D721Med (cell line): Measurements from ENCODE around the gene RBM18.

Experiments used
- DNase-seq: peaks from one replicate; pipeline ENCODE4 v3.0.0; 2011; ENCODE audit warnings: low spot score; ENCODE audit not compliant: insufficient read length
- FAIRE-seq: peaks from 2 replicates; lab custom pipeline; 2011; peaks lifted over from hg19 to GRCh38; lab: Jason Lieb, UNC
- CTCF ChIP-seq: IDR thresholded peaks from 2 replicates; pipeline ENCODE4 v1.5.1; 2012; ENCODE audit warnings: mild to moderate bottlenecking, control low read depth; ENCODE audit not compliant: insufficient read depth; ENCODE audit errors: missing control alignments

The RBM18 gene

GRCh38 chr9:122258886-122259415, 5.7 kb downstream of the RBM18 start:
- DNase-seq (no peak), FAIRE-seq (no peak)
- no peak for TF ChIP-seq CTCF

- no peak for FAIRE-seq
- TF ChIP-seq CTCF: no peak
- no peak for DNase-seq
Observed at GRCh38 chr9:122256206-122256605, 8.4 kb downstream of the RBM18 start.

- no peak for FAIRE-seq
- DNase-seq: no peak
- no peak for TF ChIP-seq CTCF
Observed at GRCh38 chr9:122254761-122255160, 9.9 kb downstream of the RBM18 start.

GRCh38 chr9:122252796-122253195, 11.8 kb downstream of the RBM18 start:
- FAIRE-seq: no peak

GRCh38 chr9:122251351-122251750, 13.3 kb downstream of the RBM18 start:
- FAIRE-seq: no peak
- no peak for TF ChIP-seq CTCF
- DNase-seq: no peak

More at GRCh38 chr9:122252796-122253195, 11.8 kb downstream of the RBM18 start:
- TF ChIP-seq CTCF: no peak
- no peak for DNase-seq

- no peak for FAIRE-seq
- TF ChIP-seq CTCF: no peak
- DNase-seq: no peak
Observed at GRCh38 chr9:122248448-122248865, 16.2 kb downstream of the RBM18 start.

GRCh38 chr9:122246666-122247065, 18.0 kb downstream of the RBM18 start:
- DNase-seq (no peak), FAIRE-seq (no peak)
- no peak for TF ChIP-seq CTCF
